ENCODE measurements around the gene ASCC1.

- TF ChIP-seq CTCF (IDR thresholded peaks at IDR 0.05) (no peak), POLR2A (IDR thresholded peaks at IDR 0.05) (no peak)
These were observed 9.4 kb downstream of the ASCC1 start for GRCh38 chr10:72206511-72207229.

Data from stomach (tissue), 4 donors.